GM12874 (cell line): ENCODE measurements around the gene STARD9.

Experiments
- TF ChIP-seq, protein P1 (sequence below): IDR thresholded peaks from 2 replicates; pipeline ENCODE4 v1.5.1; 2011; ENCODE audit warnings: low read depth, mild to moderate bottlenecking, control low read depth, low read length, moderate library complexity; ENCODE audit not compliant: insufficient read depth

The STARD9 gene

DNA sequence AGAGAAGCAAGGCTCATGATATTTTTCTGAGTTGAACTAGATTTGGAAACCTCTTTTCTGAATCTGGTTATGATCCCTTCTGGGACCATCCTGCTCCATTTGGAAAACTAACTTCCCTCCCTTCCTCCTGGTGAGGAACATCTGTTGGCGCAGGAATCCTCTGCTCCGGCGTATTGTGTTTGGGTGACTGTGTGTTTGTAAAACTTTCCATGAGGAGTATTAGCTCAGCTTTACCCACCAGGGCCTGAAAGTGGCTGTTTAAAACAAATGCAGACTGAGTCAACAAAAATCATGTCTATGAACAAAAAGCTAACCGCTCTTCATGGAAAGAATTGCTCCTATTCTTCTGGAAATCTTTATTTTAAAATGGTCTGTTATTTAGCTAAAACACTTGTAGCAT lies 17.7 kb downstream of the STARD9 start:
- TF ChIP-seq, protein P1, sequence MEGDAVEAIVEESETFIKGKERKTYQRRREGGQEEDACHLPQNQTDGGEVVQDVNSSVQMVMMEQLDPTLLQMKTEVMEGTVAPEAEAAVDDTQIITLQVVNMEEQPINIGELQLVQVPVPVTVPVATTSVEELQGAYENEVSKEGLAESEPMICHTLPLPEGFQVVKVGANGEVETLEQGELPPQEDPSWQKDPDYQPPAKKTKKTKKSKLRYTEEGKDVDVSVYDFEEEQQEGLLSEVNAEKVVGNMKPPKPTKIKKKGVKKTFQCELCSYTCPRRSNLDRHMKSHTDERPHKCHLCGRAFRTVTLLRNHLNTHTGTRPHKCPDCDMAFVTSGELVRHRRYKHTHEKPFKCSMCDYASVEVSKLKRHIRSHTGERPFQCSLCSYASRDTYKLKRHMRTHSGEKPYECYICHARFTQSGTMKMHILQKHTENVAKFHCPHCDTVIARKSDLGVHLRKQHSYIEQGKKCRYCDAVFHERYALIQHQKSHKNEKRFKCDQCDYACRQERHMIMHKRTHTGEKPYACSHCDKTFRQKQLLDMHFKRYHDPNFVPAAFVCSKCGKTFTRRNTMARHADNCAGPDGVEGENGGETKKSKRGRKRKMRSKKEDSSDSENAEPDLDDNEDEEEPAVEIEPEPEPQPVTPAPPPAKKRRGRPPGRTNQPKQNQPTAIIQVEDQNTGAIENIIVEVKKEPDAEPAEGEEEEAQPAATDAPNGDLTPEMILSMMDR: no peak

DNA sequence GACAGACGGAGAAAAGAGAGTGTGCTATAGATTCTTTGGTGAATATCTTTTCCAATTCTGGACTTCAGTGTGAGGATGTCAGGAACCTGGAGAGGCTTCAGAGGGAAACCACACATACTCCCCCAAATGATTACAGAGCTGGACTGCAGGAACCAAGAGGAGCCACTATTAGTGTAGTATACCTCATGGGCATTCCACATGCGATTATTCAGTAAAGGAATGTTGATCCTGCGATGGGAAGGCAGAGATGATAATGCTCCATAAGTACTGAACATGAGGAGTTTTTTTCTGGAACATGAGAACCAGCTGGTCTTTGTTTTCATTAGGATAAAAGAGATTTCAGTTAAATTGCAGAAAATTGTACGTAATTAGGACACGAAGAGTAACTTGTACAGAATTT lies 18.7 kb downstream of the STARD9 start:
- TF ChIP-seq, protein P1: no peak

DNA sequence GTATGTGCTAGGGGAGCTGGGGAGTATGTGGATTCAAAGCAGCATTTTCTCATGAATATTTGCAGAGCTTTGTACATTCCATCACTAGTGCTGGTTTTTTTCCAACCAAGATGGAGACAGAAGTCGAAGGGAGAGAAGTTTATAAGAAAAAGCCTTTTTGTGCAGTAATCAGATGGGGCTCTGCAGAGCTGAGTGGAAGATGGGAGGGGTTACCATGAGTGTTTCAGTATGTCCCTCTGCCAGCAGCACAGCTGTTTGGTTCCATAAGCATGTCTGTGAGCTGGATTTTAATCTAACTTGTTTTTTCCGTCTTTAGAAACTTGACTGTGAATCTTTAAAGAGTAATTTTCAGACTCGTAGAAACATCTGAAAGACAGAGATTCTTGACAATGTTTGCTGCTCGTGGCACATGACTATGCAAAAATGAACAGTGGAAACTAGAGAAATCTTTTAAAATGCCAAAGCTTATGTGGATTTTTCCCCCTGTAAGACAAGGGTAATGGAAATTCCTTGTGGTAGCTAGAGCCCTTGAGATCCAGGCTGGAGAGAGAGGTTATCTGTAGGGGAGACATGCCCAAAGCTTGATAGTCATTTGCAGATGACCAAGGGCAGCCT lies 20.3 kb downstream of the STARD9 start:
- TF ChIP-seq, protein P1: no peak

DNA sequence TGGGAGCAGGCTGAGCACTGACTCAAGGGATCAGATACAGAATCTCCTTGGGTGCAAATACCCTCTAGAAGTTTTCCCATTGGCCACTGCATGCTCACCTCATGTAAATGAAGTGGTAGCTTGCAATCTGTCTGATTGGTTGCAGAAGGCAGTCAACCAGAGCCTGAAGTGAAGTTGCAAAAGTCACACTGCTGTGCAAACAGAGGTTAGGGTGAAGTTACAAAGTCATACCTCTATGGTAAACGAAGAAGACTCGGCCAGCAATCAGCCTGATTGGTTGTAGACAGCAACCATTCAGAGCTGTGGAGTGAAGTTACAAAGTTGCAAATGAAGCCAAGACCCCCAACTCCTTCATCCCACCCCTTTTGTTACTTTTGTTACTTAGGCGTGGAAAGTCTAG lies 27.1 kb downstream of the STARD9 start:
- TF ChIP-seq, protein P1: no peak

DNA sequence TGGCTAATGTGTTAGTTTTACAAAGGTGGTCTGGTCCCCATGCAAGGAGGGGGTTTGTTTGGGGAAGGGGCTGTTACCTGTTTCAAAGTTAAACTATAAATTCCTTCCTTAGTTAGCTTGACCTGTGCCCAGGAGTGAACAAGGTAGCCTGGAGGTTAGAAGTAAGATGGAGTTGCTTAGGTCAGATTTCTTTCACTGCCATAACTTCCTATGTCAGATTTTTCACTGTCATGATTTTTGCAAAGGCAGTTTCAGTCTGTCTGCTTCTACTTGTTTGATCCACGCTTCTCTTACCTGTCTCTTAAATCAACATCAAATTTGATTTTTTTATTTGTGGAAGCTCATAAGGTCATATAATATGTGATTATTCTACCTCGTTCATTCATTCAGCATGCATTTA lies 28.6 kb downstream of the STARD9 start:
- TF ChIP-seq, protein P1: no peak

DNA sequence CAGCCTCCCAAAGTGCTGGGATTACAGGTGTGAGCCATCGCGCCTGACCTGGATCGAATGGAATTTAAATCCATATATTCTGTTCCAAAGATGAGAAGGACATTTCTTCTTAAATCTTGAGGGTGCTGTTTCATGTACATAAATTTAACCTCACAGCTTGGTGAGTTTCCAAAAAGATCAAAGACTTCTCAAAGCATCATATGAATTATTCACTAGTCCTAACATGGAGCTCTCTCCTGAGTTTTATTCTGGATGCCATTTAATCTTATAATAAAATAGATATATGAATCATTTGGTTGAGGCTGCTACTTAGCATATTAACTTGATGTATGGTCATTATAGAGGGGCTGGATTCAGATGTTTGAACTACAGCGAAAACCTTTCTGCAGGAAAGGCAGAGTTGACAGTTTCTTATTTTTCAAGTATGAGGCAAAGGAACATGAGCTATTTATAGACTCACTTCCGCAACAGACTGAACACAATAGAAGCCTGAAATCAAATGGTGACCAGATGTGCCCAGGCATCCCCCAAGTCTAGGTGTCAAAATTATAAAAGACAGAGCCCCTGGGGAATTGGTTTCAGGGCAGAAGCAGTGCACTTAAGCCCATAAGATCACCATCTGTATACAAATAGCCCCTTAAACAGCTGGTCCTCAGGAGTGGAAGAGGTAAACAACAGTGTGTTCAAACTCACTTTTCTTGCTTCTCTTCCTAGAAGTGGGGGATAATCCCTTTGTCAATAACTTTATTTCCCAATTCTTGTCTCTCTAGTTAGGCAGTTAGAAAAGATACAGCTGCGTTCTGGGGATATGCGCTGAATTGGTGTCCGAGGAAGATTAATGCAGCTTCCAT lies 29.7 kb downstream of the STARD9 start:
- TF ChIP-seq, protein P1: no peak

DNA sequence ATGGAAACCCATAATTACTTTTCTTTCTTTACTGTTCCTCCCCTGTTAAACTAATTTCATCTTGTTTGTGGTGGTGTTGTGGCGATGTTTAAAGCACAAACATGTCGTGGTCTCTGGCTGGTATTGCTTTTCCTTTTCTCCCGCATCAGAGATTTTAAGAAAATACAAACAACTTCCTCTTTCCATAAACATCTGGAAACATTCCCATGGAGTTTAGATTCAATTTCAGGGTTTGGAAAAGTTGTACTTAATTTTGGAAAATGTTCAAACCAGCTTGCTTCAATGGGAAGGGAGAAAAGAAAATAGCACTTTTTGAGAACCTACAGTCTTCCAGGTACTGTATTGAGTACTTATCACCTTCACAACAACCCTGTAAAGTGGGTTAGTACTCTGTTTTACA lies 30.4 kb downstream of the STARD9 start:
- TF ChIP-seq, protein P1: no peak
